Measurements from ENCODE around the gene ANKRD11. TPM values are rescaled to one million over a fixed set of nuclear protein-coding genes. Genes with fewer than 3 reads are reported as not detected.

Gene ANKRD11
- polyA plus RNA-seq, 3 donors = 98.3 to 127 (median 111) TPM

DNA sequence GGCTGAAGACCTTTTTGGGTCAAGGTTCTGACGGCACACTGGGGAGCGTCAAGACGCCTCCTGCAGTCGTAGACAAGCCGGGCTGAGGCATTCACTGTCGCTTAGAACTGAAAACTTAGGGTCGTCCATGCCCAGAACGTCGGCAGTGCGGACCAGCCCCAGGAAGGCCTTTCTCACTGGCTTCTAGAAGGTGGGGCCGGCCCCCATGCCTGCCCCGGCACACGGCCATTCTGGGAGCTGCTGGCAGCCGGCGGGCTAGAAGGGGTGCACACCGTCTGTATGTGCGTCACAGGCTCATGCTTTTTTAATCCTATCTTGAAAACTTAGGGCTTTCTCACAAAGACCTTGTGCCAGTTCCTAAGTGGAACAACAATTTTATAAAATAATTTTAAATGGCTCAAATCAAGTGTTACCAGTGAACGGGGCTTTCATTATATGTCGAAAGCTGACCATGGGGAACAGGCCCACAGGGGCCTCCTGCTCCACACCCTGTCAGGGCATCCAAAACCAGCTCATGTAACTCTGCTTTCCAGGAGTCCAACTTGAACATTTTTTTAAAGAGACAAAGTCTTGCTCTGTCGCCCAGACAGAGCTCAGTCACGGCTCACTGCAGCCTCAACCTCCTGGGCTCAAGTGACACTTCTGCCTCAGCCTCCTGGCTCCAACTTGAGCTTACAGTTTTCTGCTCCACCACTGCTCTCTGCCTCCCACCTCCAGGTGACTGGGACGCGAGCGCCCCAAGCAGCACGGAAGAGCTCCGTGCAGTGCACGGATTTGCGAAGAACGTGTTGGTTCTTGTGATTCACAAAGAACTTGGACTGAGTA, 111.2 kb downstream of the ANKRD11 start:
- peak in 3 of 11 donors; percentile 49 to 71 (median 59) for DNase-seq (ENCODE audit: extremely low read depth in 1 of 11, low read depth in 9 of 11, low spot score in 4 of 11)

DNA sequence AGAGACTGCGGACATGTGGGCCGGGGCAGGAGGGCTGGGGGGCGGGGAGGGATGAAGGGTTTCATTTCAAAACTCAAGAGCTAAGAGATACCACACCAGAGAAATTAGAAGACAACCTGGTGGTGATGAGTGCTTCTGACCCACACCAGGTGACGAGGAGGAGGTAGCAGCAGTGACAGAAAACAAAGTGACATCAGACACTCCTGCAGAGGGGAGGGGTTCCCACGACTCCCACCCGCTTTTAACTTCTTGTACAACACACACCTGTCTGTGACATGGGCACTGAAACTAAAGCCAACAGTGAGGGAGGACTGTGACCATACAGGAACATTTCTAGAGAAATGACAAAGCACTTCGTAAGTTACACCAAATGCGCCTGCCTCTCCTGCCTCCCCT, 112.9 kb downstream of the ANKRD11 start:
- no peak for DNase-seq (ENCODE audit: extremely low read depth in 1 of 11, low read depth in 9 of 11, low spot score in 4 of 11)

DNA sequence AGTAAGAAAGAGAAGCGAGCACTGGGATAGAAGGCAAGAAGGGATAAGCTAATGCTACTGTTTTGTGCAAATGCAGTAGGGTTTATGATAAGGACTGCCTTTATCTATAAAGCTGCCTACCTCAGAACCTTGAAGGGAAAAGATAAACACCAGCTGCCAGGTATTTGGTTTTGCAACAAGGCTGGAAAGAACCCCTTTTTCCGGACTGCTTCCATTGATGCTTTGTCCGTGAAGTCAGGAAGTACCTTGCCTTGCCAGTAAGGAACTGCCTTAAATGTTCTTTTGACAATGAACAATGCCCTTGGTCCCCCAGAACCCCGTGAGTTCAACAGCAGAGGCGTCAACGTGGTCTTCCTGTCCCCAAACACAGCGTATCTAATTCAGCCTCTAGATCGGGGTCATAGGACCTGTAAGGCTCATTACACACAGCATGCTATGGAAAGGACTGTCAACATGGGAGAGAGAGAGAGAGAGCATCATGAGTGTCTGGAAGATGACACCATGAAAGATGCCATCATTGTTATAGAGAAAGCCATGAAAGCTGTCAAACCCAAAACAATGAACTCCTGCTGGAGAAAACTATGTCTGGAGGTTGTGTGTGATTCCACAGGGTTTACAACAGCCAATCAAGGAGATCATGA, 113.4 kb downstream of the ANKRD11 start:
- DNase-seq (ENCODE audit: extremely low read depth in 1 of 11, low read depth in 9 of 11, low spot score in 4 of 11) = no peak

DNA sequence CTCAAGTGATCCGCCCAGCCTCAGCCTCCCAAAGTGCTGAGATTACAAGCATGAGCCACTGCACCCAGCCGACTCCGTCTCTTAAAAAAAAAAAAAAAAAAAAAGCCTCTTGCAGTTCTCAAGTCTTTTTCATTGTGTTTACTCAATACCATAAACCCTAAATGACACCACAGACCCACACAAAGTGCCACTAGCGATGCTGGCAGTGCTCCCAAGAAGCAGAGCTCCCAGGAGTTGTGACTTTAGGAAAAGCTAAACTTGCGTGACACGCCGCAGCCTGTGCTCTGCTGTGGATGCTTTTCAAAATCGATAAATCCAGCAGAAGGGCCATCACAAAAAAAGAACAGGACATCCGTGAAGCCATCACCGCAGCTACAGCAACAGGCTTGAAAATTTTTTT, 114.7 kb downstream of the ANKRD11 start:
- no peak for DNase-seq (ENCODE audit: extremely low read depth in 1 of 11, low read depth in 9 of 11, low spot score in 4 of 11)

DNA sequence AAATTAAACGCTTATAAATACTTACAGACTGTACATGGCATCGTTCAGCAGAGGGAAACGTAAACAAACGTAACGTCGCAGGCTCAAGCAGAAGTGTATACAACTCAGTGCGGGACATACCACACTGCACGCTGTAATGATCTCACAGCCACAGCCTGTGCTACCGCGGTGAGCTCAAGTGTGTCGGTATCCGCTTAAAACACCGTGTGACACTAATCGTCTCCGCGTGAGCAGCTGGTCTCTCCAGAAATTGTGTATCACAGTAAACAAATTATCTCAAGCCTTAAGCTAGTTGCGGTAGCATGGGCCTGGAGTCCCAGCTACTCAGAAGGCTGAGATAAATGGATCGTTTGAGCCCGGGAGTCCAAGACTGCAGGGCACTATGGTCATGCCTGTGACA, 115.3 kb downstream of the ANKRD11 start:
- DNase-seq (ENCODE audit: extremely low read depth in 1 of 11, low read depth in 9 of 11, low spot score in 4 of 11) = no peak

DNA sequence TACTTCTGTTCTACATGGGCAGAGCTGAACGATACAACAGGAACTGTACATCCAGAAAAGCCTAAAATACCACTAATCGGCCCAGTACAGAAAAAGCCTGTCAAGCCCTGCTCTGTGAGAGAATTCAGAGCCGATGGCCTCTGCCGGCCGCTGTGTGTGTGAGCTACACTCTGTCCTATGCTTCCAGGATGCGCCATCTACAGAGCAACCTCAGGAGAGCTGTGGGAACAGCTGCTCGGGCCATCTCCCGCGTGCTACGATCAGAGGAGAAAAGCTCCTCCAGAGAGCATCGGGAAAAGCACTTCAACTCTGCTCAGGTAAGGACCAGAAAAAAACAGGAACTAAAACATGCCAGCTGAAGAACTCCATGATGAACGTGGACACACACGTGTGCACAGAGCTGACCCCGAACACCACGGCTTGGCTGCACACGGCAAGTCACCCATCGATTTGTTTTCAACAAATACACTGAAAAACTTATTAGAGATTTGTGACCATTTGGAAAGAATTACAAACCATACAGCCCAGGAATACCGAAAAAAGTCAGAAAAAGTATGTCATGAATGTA, 115.9 kb downstream of the ANKRD11 start:
- DNase-seq (ENCODE audit: extremely low read depth in 1 of 11, low read depth in 9 of 11, low spot score in 4 of 11) = no peak

DNA sequence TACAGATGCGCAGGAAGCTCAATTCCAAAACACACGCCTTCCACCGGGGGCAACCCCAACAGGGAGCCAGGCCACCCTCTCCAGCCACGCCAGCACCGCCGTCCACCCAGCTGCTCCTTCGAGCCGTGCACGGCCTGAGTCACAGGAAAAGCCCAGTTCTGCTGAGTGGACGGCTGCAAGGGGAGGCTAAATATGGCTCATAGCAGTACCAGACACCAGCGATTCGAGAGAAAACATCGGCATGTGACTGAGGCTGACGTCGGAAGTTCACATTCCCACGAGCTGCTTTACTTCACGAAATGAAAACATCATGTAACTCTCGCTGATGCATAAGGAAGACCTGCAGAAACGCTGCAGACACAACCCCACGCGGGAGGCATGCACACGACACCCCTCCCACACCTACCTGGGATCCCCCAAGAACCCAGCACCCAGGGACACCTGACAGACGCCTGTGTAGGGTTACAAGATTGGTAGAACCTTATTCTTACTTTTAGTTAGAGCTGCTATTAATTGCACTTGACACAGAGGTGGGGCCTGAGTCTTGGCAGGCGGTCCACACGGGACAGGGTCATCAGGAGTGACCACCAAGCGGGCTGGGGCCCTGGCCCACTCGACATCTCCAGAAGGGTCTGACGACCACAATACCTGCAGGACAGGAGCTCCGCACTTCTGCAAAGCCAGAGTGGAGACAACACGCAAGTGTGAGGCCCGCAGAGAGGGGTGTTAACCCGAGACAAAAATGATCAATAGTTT, 116.8 kb downstream of the ANKRD11 start:
- DNase-seq (ENCODE audit: extremely low read depth in 1 of 11, low read depth in 9 of 11, low spot score in 4 of 11) = no peak

DNA sequence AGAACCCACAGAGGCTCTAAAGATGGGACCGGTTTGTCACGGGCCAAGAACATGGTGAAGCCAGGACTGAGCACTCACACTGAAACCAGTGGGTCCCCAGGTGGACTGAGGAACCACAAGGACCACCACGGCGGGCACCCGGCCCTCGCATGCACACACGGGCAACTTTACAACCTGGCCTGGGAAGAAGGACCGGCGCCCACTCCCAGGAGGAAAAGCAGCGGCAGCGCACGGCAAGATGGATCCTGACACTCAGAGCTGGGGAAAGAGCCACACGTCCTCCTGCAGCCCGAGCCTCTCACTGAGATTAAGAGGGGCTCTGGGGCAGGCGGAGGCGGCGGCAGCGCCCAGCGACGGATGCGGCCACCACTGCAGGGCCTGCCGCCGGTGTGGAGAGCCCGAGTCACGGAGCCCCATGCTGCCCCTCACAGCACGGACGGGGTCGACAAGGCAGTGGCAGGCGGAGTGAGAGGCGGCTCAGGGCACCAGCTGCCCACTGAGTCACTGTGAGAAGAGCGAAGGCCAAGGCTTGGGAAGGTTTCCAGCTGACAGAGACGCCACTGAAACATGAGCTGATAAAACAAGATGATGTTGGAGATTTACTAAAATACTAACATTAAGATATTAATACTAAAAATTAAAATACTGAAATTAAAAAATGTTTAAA, 118.3 kb downstream of the ANKRD11 start:
- no peak for DNase-seq (ENCODE audit: extremely low read depth in 1 of 11, low read depth in 9 of 11, low spot score in 4 of 11)

DNA sequence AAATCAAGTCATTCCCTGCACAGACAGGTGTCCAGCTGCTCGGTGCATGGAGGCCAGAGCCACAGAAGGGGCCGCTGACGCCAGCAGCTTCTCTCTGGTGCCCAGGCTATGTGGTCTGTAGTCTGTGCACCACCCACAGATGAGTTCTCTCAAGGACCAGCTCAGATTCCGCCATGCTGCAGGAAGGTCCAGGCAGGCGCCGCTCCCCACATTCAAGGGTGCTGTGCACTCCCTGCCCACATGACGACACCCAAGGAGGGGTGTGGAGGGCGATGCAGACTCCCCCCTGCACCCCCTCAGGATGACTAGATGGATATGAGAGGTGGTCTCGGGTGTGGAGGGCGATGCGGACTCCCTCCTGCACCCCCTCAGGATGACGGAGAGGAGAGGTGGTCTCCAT, 119.0 kb downstream of the ANKRD11 start:
- DNase-seq (ENCODE audit: extremely low read depth in 1 of 11, low read depth in 9 of 11, low spot score in 4 of 11) = no peak

DNA sequence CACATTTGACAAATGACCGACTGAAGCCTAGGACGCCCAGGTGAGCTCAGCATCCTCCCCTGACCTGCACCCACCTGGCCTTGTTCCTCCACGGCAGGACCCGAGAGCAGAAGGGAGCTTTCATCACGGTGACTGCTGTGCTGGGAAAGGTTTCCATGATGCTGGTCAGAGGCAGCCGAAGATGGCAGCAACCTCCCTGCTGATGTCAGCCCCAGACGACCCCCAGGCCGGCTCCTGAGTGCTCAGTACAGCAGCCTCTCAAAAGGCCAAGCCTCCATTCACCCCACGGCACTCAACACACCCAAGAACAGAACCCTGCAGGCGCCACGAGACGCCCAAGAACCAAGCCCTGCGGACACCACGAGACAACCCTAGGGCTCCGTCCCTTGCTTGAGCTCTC, 119.8 kb downstream of the ANKRD11 start:
- DNase-seq (ENCODE audit: extremely low read depth in 1 of 11, low read depth in 9 of 11, low spot score in 4 of 11) = no peak

DNA sequence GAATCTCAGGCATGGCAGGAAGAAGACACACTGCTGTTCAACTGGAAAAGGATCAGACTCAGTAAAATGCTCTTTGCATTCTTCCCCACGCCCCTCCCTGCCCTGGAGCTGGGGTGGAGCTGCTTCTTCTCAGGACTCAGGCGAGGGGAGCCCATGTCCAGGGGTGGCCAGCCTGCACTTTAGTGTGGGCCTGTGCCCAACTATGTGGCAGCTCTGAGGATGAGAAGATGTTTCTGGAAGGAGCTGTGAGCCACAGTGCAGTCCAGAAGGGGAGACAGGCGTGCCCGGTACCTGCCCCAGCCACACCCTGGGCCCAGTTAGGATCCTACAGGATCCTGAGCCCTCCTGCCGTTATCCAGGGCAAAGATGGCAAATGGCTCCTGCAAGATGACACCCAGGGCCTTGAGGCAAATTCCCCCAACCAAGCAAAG, 120.3 kb downstream of the ANKRD11 start:
- no peak for DNase-seq (ENCODE audit: extremely low read depth in 1 of 11, low read depth in 9 of 11, low spot score in 4 of 11)

DNA sequence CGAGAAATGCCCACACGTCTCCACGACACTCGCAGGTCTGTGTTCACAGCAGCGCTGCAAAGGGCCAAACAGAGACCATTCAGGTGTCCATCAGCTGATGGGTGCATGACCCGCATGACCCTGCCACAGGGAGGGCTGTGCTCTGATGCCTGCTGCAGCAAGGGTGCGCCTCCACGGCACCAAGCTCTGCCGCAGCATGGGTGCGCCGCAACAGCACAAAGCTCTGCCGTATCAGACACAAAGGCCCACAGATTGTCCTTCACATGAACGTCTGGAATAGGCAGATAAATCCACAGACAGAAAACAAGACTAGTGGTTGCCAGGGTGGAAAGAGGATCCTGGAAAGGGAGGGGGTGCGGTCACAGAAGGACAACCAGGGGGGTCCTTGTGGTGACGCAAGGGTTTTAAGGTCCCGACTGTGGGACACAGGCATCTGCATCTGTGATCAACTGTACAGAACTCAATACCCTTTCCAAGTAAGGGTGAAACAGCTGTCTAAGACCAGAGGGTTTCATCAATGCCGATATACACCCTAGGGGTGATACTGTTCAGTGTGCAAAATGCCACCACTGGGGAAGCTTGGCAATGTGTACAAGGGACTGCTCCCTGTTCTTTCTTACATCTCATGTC, 121.0 kb downstream of the ANKRD11 start:
- DNase-seq (ENCODE audit: extremely low read depth in 1 of 11, low read depth in 9 of 11, low spot score in 4 of 11) = no peak

DNA sequence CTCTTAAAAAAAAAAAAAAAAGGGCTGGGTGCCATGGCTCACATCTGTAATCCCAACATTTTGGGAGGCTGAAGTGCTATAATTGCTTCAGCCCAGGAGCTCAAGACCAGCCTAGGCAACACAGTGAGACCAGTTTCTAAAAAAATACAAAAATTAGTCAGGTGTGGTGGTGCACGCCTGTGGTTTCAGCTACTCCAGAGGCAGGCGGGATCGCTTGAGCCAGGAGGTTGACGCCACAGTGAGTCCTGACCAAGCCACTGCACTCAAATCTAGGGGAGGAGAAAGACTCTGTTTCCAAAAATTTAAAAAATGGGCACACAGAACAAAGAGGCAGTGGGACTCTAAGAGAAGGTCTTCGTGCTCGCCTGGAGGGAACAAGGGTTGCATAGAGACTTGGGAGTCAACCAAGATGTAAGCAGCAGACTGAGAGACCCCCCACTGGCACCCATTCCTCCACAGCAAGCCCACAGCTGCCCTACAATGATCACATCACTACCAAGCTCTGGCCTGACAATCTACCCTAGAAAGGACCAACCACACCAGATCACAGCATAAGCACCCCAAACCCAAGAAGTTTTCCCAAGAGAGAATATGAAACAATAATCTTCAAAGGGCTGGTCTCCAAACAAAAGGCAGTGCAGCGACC, 121.6 kb downstream of the ANKRD11 start:
- DNase-seq (ENCODE audit: extremely low read depth in 1 of 11, low read depth in 9 of 11, low spot score in 4 of 11) = no peak

DNA sequence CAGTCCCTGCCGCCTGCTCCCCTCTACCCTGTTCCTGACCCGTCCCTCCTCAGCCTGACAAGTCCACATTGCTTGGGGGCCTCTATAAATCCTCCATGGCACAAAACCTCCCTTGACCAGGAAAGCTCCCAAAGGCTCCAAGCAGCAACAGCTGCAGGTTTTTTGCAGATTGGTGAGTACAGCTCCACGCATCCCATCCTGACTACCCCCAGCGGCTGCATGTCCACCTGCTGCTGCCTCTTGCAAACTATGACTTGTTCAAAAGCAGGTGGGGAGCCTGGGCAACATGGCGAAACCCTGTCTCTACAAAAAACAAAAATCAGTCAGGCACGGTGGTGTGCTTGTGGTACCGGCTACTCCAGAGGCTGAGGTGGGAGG, 122.8 kb downstream of the ANKRD11 start:
- no peak for DNase-seq (ENCODE audit: extremely low read depth in 1 of 11, low read depth in 9 of 11, low spot score in 4 of 11)

DNA sequence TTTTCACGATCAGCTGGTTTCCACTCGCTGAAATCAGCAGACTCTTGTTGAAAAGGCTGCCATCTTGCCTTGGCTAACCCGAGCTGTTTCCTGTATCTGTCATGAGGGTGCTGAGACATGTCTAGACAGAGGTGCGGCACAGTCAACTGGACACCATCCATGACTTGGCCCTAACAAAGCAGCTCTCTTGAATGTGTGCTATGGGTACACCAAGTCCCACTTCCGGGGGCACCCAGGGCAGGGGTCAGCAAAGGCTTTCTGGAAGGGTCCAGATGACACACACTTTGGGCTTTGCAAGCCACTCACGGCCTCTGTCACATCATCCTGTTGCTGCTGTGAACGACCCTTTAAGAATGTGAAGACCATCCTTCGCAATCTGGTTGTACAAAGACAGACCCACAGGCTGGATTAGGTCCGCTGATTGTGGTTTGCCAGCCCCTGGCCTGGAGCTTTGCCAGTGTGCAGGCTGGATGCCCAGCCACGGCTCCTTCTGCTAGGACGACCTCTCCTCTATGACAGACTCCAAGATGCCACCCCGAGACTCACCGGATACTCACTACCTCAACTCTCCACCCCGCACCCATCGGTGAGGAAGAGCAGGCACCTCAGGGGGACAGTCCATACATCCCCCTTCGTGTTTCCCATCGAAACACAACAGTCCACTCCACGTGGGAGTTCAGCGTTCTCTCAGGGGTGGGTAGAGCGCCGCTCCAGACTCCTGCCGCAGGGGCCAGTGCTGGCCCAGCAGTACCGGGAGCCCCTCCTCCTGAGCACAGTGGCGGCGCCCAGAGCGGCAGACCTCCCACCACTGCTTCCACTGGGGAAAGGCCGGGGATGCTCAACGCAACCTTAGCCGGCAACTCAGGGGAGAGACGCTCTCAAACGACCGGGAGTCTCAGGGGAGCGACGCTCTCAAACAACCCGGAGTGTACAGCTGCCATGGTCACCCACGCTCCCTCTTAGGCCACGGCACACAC, 123.5 kb downstream of the ANKRD11 start:
- DNase-seq (ENCODE audit: extremely low read depth in 1 of 11, low read depth in 9 of 11, low spot score in 4 of 11) = no peak

DNA sequence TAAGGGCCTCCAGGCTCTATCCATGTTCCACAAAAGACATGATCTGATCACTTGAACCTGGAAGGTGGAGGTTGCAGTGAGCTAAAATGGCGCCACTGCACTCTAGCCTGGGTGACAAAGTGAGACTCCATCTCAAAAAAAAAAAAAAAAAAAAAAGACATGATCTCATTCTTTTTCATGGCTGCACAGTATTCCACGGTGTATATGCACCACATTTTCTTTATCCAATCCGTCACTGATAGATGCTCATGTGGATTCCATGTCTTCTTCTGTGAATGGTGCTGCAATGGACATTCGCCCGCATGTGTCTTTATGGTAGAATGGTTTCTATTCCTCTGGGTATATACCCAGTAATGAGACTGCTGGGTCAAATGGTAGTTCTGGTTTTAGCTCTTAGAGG, 124.4 kb downstream of the ANKRD11 start:
- DNase-seq (ENCODE audit: extremely low read depth in 1 of 11, low read depth in 9 of 11, low spot score in 4 of 11) = no peak

DNA sequence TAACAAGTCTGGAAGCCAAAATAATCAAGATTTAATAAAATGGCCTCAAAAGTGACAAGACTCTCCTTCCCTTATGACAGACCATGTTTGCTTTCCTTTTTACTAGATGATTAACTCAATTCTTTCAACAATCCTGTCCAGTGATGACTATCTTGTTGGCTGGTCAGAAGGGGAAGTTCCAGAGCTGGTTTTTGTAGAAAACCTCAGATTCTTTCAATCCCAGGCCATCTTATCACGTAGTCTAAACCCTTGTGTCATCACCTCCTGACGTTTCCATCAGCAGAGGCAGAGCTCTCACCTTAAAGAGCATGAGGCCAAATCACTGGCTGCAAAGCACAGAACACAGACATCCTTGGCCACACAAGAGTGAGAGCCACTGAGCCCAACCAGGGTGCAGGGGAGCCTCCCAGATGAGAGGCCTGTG, 125.3 kb downstream of the ANKRD11 start:
- no peak for DNase-seq (ENCODE audit: extremely low read depth in 1 of 11, low read depth in 9 of 11, low spot score in 4 of 11)
